ENCODE measurements around the gene PLA2G15. TPM values are rescaled to one million over a fixed set of nuclear protein-coding genes. Genes with fewer than 3 reads are reported as not detected.

PLA2G15 gene
- total and polyA plus RNA-seq, 2 of the 13 experiments (the other 11 are each of a cell fraction or from before 2014, with no cell fraction given) = 14.4 to 23.7 TPM

GRCh38 chr16:68236137-68236825, 8.9 kb upstream of the PLA2G15 start (continued):
- TF ChIP-seq ZSCAN5A (CRISPR knock-in tag; IDR thresholded peaks at IDR 0.05; ENCODE audit: borderline replicate concordance) = peak; percentile 44
- no peak for TF ChIP-seq RNF219 (CRISPR knock-in tag; IDR thresholded peaks at IDR 0.05)
- TF ChIP-seq MLLT10 (CRISPR knock-in tag; IDR thresholded peaks at IDR 0.05) = no peak
- TF ChIP-seq ZHX2 (IDR thresholded peaks at IDR 0.05; ENCODE audit: low read depth) = no peak
- 0 out of 2 replicates have a peak, but pooled peaks have one; percentile 58 for TF ChIP-seq ZHX2 (CRISPR knock-in tag; IDR thresholded peaks at IDR 0.05; ENCODE audit: borderline replicate concordance)
- TF ChIP-seq ZNF839 (CRISPR knock-in tag; IDR thresholded peaks at IDR 0.05; ENCODE audit: borderline replicate concordance) = no peak
- TF ChIP-seq THAP7 (CRISPR knock-in tag; IDR thresholded peaks at IDR 0.05) = peak; percentile 21; the same call in 1 of the 2 replicates
- TF ChIP-seq ZNF18 (CRISPR knock-in tag; IDR thresholded peaks at IDR 0.05; ENCODE audit: insufficient replicate concordance) = peak; percentile 69
- no peak for TF ChIP-seq CSRNP1 (CRISPR knock-in tag; IDR thresholded peaks at IDR 0.05)
- no peak for TF ChIP-seq STAT6 (CRISPR knock-in tag; IDR thresholded peaks at IDR 0.05; ENCODE audit: borderline replicate concordance)

All from HepG2 (cell line).